Adrenal gland (tissue), 12 donors: Measurements from ENCODE around the gene SLC30A2. TPM values are rescaled to one million over a fixed set of nuclear protein-coding genes. Genes with fewer than 3 reads are reported as not detected.

ENCODE experiments used
- DNase-seq, 7 donors: peaks; one replicate each; pipeline ENCODE4 v3.0.0-alpha.2; 2019 to 2020
- H3K27ac ChIP-seq, 5 donors: fragments of 200-600 bp; sonication (generic) in 4 of 5; 1 replicate in 3 of 5; 2 replicates in 2 of 5; pipeline versions ENCODE4 v1.5.1 to v1.8.0; 2016 to 2020; ENCODE audit warnings: mild to moderate bottlenecking in 1 of 5
- H3K27me3 ChIP-seq: fragments of 200-600 bp; 2 replicates; pipeline ENCODE4 v1.8.0; 2021
- H3K36me3 ChIP-seq, 2 donors: fragments of 200-600 bp; replicated peaks in 1 of 2; 1 replicate in 1 of 2; 2 replicates in 1 of 2; pipeline versions ENCODE4 v1.5.1 to v1.8.0; 2018 to 2022
- H3K4me1 ChIP-seq, 2 donors: fragments of 200-600 bp; replicated peaks in 1 of 2; 1 replicate in 1 of 2; 2 replicates in 1 of 2; pipeline versions ENCODE4 v1.5.1 to v1.8.0; 2018 to 2021
- H3K4me3 ChIP-seq, 4 donors: fragments of 200-600 bp; sonication (generic) in 3 of 4; one replicate each; pipeline ENCODE4 v1.5.1; 2016 to 2018
- H3K9me3 ChIP-seq, 3 donors: fragments of 200-600 bp; sonication (generic) in 1 of 3; replicated peaks in 1 of 3; 1 replicate in 2 of 3; 2 replicates in 1 of 3; pipeline versions ENCODE4 v1.5.1 to v1.8.0; 2016 to 2021
- POLR2A ChIP-seq, 2 donors: fragments of 450-650 bp; IDR thresholded peaks; one replicate each; pipeline ENCODE4 v1.6.1; 2017; ENCODE audit warnings: antibody characterized with exemption in 2 of 2, mild to moderate bottlenecking in 2 of 2, moderate library complexity in 1 of 2
- WGBS, 4 donors: extraction: QIAGEN DNeasy Blood & Tissue Kit in 2 of 4; methylation state at CpG; one replicate each; pipeline versions ENCODE4 v1.1.5 to v1.1.7; 2013 to 2017; 5-methylcytosine and 5-hydroxymethylcytosine counted together
- intact Hi-C, 2 donors: fragments of 100-400 bp; cut with DNase I; formaldehyde crosslinking; loops; one replicate each; pipeline versions ENCODE4 v1.14.1 to v1.15.0; 2022 to 2023
- polyA plus RNA-seq, 3 donors: library from polyadenylated mRNA; stranded (reverse); fragments of 200-250 nt in 2 of 3; fragments of 350-450 nt in 1 of 3; fragmentation: Illumina TruSeq in 1 of 3; extraction: RNeasy Lipid Tissue Mini Kit (QIAGEN cat#74804) in 1 of 3; gene quantifications; one replicate each; pipeline ENCODE4 v1.2.3, GENCODE V29; 2013 to 2014
- total RNA-seq, 9 donors: library from RNA; depleted of rRNA in 4 of 9; stranded (reverse); fragments of >200 nt in 4 of 9; fragments of 120-200 nt in 1 of 9; fragmentation: NEBNext Ultra II Directional in 1 of 9; extraction: Animal tissue kit (Norgen Biotek cat#: 25700) in 1 of 9; gene quantifications; one replicate each; pipeline versions ENCODE4 v1.1.0 to v1.2.4, GENCODE V29; 2013 to 2023
- TF ChIP-seq, protein P1 (sequence below), 6 experiments: fragments of 450-650 bp in 4 of 6; fragments of 200-600 bp in 2 of 6; sonication (generic) in 1 of 6; IDR thresholded peaks; 1 replicate in 5 of 6; 2 replicates in 1 of 6; pipeline versions ENCODE4 v1.5.1 to v1.8.0; 2016 to 2021; ENCODE audit warnings: antibody characterized with exemption in 6 of 6, mild to moderate bottlenecking in 2 of 6, moderate library complexity in 1 of 6
- donor health status: healthy with polysubstance abuse.
- donor health status: Bipolar disorder and iron deficiency.
- donor health status: DM: yes; HTN: yes; CAD: no.
- donor health status: DM: no; HTN: no; CAD: no.
- donor health status: DM: no; HTN: no; CAD: no.
- donor health status: DM: yes; HTN: yes; CAD: no.

Gene SLC30A2
- total and polyA plus RNA-seq, 12 donors = 0.06 to 4.8 (median 0.47) TPM

DNA sequence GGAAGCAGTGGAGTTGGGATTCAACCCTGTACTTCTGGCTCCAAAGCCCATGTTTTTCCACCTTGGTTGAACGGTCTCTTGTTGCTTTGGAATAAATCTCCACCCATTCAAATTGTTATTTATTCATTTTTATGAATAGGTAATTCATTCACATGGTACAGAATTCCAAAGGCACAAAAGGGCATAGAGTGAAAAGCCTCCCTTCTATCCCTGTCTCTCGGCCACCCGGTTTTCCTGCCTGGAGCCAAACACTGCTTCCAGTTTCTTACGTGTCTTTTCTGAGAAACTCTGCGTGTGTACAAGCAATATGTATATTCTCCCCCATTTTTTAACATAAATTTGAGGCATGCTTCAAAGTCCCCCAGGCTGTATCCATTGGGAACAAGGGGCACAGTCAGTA, 20.4 kb downstream of the SLC30A2 start:
- DNase-seq = no peak
- WGBS, 4 donors = 84 to 87% (median 85%) methylated on average over 5 of the region's 5 CpGs
- peaks cover 0 to 22% of the 10 kb centered on the region in 2 donors for H3K4me1 ChIP-seq
- no peaks in the 10 kb centered on the region for H3K36me3 ChIP-seq
- intact Hi-C loops = no loop called here
- H3K9me3 ChIP-seq = no peaks in the 10 kb centered on the region
- no peak overlapping the region for H3K27ac ChIP-seq
- H3K27me3 ChIP-seq = no peaks in the 10 kb centered on the region
- TF ChIP-seq POLR2A (IDR thresholded peaks at IDR 0.05) = no peak
- TF ChIP-seq, protein P1, sequence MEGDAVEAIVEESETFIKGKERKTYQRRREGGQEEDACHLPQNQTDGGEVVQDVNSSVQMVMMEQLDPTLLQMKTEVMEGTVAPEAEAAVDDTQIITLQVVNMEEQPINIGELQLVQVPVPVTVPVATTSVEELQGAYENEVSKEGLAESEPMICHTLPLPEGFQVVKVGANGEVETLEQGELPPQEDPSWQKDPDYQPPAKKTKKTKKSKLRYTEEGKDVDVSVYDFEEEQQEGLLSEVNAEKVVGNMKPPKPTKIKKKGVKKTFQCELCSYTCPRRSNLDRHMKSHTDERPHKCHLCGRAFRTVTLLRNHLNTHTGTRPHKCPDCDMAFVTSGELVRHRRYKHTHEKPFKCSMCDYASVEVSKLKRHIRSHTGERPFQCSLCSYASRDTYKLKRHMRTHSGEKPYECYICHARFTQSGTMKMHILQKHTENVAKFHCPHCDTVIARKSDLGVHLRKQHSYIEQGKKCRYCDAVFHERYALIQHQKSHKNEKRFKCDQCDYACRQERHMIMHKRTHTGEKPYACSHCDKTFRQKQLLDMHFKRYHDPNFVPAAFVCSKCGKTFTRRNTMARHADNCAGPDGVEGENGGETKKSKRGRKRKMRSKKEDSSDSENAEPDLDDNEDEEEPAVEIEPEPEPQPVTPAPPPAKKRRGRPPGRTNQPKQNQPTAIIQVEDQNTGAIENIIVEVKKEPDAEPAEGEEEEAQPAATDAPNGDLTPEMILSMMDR (IDR thresholded peaks at IDR 0.05) = no peak
- no peak overlapping the region for H3K4me3 ChIP-seq

DNA sequence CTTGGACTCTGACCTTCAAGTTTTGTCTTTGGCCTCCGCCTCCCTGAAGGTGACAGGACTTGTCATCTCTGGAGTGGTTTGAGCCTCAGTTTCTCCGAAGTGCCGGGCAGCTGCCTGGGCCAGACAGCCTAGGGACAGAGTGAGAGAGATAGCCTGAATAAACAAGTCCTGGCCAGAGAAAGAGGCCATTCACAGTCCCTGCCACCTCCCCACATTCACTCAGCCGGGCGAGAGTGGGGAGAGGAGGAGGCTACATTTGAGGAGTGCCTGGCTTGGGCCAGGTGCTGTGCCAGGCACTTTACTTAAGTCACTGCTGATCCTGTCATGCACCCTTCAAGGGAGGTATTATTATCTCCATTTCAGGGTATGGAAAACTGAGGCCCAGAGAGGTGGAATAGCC, 20.9 kb downstream of the SLC30A2 start:
- intact Hi-C loops = no loop called here
- TF ChIP-seq, protein P1 (IDR thresholded peaks at IDR 0.05) = no peak
- no peak for TF ChIP-seq POLR2A (IDR thresholded peaks at IDR 0.05)
- H3K27ac ChIP-seq = no peak overlapping the region
- no peak for DNase-seq
- no peaks in the 10 kb centered on the region for H3K36me3 ChIP-seq
- no peaks in the 10 kb centered on the region for H3K9me3 ChIP-seq
- WGBS, 4 donors = 66 to 73% (median 72%) methylated on average over 5 of the region's 5 CpGs
- peaks cover 0 to 22% of the 10 kb centered on the region in 2 donors for H3K4me1 ChIP-seq
- no peaks in the 10 kb centered on the region for H3K27me3 ChIP-seq
- no peak overlapping the region for H3K4me3 ChIP-seq

DNA sequence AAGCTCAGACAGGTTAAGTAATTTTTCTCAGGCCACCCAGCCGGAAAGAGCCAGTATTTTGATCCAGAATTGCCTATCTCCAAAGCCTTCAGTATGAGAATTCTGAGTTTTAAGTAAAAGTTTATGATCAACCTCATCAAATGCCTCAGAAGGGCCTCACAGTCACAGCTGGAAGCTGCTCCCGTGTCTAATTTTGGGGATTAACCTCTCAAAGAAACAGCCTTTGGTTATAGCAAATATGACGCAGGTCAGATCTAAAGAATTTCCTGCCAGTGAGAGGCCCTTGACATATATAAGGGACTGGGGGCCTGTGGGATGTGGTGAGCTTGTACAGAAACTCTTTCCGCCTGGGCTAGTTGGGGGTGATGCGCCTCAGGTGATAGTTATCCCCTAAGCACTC, 22.1 kb downstream of the SLC30A2 start:
- DNase-seq = no peak
- Histone ChIP-seq H3K36me3 (no peaks in the 10 kb centered on the region), H3K9me3 (no peaks in the 10 kb centered on the region), H3K4me3 (no peak overlapping the region), H3K27me3 (no peaks in the 10 kb centered on the region), H3K4me1 (peaks cover 0 to 25% of the 10 kb centered on the region in 2 donors), H3K27ac (no peak overlapping the region)
- no peak for TF ChIP-seq POLR2A (IDR thresholded peaks at IDR 0.05)
- TF ChIP-seq, protein P1 (IDR thresholded peaks at IDR 0.05) = no peak
- intact Hi-C loops = no loop called here
- WGBS, 4 donors = 94 to 96% (median 95%) methylated on average over 5 of the region's 5 CpGs

DNA sequence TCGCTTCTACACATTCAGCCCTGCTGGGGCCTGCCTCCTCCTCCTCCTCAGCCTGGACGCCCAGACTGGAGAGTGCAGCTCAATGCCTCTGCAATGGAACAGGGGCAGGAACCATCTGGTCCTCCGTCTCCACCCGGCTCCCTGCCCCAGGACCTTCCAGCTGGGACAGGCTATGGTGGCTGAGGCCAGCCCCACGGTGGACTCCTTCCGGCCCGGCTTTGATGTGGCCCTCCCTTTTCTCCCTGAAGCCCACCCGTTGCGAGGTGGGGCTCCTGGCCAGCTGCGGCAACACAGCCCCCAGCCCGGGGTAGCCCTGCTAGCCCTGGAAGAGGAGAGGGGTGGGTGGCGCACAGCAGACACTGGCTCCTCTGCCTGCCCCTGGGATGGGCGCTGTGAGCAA, 22.9 kb downstream of the SLC30A2 start:
- Histone ChIP-seq H3K4me1 (peaks cover 0 to 31% of the 10 kb centered on the region in 2 donors), H3K27me3 (no peaks in the 10 kb centered on the region), H3K9me3 (no peaks in the 10 kb centered on the region), H3K27ac (no peak overlapping the region), H3K36me3 (no peaks in the 10 kb centered on the region), H3K4me3 (no peak overlapping the region)
- DNase-seq = no peak
- intact Hi-C loops = no loop called here
- no peak for TF ChIP-seq POLR2A (IDR thresholded peaks at IDR 0.05)
- TF ChIP-seq, protein P1 (IDR thresholded peaks at IDR 0.05) = no peak
- WGBS, 4 donors = 83 to 87% (median 85%) methylated on average over 11 to 13 of the region's 13 CpGs
